AG10803 (cell line): ENCODE results near the gene CMSS1.

Experiments
- DNase-seq: peaks from one replicate; pipeline ENCODE4 v3.0.0; 2010; ENCODE audit warnings: low read depth
- H3K4me3 ChIP-seq: 2 replicates; pipeline ENCODE4 v1.5.1; 2011; ENCODE audit warnings: mild to moderate bottlenecking, low read length, control low read depth
- CTCF ChIP-seq: conservative IDR thresholded peaks from 2 replicates; pipeline ENCODE4 v1.5.1; 2011; ENCODE audit warnings: mild to moderate bottlenecking, low read length, control low read depth, inconsistent platforms

The CMSS1 gene

GRCh38 chr3:100063929-100064461 lies 246.3 kb downstream of the CMSS1 start:
- no peak overlapping the region for H3K4me3 ChIP-seq
- DNase-seq = peak; percentile 73
- no peak for TF ChIP-seq CTCF

- no peak overlapping the region for H3K4me3 ChIP-seq
- TF ChIP-seq CTCF = no peak
These were observed 249.9 kb downstream of the CMSS1 start for GRCh38 chr3:100067589-100067988.

GRCh38 chr3:100068826-100069225 lies 251.2 kb downstream of the CMSS1 start:
- TF ChIP-seq CTCF = peak; percentile 78
- DNase-seq = peak; percentile 75
- no peak overlapping the region for H3K4me3 ChIP-seq

More at GRCh38 chr3:100067589-100067988, 249.9 kb downstream of the CMSS1 start:
- DNase-seq = no peak

- H3K4me3 ChIP-seq = no peak overlapping the region
- TF ChIP-seq CTCF = no peak
- DNase-seq = no peak
These were observed 251.8 kb downstream of the CMSS1 start for GRCh38 chr3:100069472-100069871.

- H3K4me3 ChIP-seq = no peak overlapping the region
- TF ChIP-seq CTCF = no peak
- DNase-seq = peak; percentile 69
These were observed 254.8 kb downstream of the CMSS1 start for GRCh38 chr3:100072326-100073048.

GRCh38 chr3:100073049-100073713 lies 255.5 kb downstream of the CMSS1 start:
- no peak overlapping the region for H3K4me3 ChIP-seq
- no peak for TF ChIP-seq CTCF
- no peak for DNase-seq
